Esophagus muscularis mucosa (tissue), 3 donors: Measurements from ENCODE around the gene PRPS1.

Experiments
- CTCF ChIP-seq, 3 experiments: fragments of 200-600 bp in 2 of 3; fragments of 450-650 bp in 1 of 3; sonication (generic) in 2 of 3; IDR thresholded peaks; one replicate each; pipeline ENCODE4 v1.5.1; 2017 to 2019; ENCODE audit warnings: antibody characterized with exemption in 3 of 3, mild to moderate bottlenecking in 2 of 3, moderate library complexity in 1 of 3
- POLR2AphosphoS5 ChIP-seq, 2 donors: sonication (generic); formaldehyde crosslinking; IDR thresholded peaks; one replicate each; pipeline ENCODE4 v1.6.1; 2017; ENCODE audit warnings: antibody characterized with exemption in 2 of 2

GRCh38 chrX:107672955-107673378, 44.7 kb downstream of the PRPS1 start:
- TF ChIP-seq POLR2AphosphoS5 (IDR thresholded peaks at IDR 0.05) (peak; percentile 83 to 88), CTCF (IDR thresholded peaks at IDR 0.05) (peak; percentile 66 to 85 (median 74))
